Endothelial cell of umbilical vein (primary cell): ENCODE results near the gene MB21D2.

ENCODE experiments used
- EZH2 ChIP-seq: IDR thresholded peaks from 2 replicates; pipeline ENCODE4 v1.6.1; 2012; ENCODE audit warnings: borderline replicate concordance, low read depth, mild to moderate bottlenecking, moderate library complexity, low read length, inconsistent platforms; ENCODE audit not compliant: severe bottlenecking
- POLR2A ChIP-seq: IDR thresholded peaks from 2 replicates; pipeline ENCODE4 v1.6.1; 2012; ENCODE audit warnings: low read depth, mild to moderate bottlenecking, control low read depth, low read length
- POLR2AphosphoS5 ChIP-seq: IDR thresholded peaks from 2 replicates; pipeline ENCODE4 v1.6.1; 2012; ENCODE audit warnings: low read depth, mild to moderate bottlenecking, control low read depth, low read length, moderate library complexity; ENCODE audit not compliant: insufficient read depth

DNA sequence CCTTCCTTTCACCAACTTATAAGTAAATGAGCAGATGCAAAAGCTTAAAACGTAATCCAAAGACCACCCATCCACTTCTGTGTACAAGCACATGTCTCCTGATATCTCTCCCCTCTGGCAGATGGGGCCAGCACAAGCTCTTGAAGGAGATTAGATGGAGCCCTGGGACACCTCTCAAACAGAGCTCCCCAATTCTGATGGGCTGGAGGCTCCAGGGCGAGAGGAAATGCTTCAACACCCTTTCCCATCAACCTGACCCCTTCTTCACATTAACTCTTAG is 73.2 kb downstream of the MB21D2 start:
- TF ChIP-seq POLR2A (no peak), POLR2AphosphoS5 (no peak), EZH2 (no peak)
